Amniotic stem cell (primary cell): ENCODE measurements around the gene COMMD3.
A peak's percentile ranks its signal among the peaks of the same experiment; 100 is the strongest.
"Not testable (repeated sequence)": the region's sequence is repeated elsewhere in the genome, so short reads cannot be mapped to it uniquely, and the experiment has no call there.

Source experiments
- DNase-seq: peaks from one replicate; lab custom pipeline; 2025; lab: John Stamatoyannopoulos, UW

The COMMD3 gene

DNA sequence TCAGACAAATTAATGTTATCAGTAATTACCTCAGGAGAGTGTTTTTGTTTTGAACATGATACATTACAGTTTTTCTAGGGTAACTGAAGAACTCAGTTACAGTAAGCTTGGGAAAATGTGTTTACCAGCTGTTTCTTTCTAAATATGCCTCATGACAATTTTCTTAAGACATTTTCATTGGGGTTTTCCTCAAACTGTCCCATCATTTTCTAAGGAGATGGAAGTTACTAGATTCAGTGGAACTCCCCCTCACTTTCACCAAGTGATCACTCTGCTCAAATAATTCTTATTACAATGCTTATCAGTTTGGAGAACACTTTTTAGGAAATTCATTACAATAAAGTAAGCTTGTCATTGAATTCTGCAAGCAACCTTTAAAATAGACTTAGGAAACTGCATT is 22.7 kb downstream of the COMMD3 start:
- DNase-seq = no peak

GRCh38 chr10:22339761-22340328 is 23.7 kb downstream of the COMMD3 start:
- DNase-seq = no peak

GRCh38 chr10:22340329-22341189 is 24.4 kb downstream of the COMMD3 start:
- peak; percentile 40 for DNase-seq

DNA sequence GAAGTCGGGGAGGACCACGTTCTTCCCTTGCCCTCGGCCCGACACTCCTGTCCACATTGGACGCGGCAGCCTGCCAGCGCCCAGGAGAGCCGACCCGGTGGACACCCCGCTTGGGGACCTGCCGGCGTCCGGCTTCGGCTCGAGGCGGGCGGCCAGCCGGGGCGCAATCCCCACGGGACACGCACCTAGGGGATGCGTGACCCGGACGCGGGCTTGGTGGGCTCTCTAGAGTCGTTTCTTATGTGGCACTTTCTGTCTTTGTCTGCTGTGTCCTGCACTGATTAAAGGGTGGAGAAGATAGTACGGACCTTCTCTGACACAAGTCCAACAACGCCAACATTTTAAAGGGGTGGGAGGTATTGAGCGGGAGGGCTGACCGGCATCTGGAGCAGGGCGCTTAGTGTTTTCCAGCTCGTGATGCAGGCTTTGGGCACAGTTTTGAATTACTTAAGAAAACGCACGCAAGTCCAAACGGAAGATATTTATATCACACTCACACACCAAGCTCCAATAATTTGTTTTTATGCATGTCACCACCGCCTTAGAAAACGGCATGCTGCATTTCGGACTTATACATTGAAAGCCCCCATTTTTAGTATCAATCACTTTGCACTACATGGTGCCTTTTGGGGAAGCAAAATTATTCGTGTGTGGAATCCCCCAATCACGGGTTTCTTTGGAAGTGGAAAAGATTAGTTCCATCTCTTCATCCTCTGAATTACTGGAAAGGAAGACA is 25.2 kb downstream of the COMMD3 start:
- DNase-seq = no peak

DNA sequence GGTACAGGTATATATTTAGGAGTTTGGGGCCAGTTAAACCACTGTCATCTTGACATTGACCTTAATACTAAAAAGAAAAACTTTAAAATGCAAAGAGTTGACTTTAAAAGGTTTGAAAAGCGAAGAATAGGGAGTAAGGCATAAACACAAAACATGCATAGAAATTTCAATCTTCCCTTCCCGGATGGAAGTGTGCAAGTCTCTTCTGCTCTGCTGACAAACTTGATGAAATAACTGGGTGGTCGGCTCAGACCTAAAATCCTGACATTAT is 25.7 kb downstream of the COMMD3 start:
- no peak for DNase-seq

- no peak for DNase-seq
These were observed 26.2 kb downstream of the COMMD3 start for GRCh38 chr10:22342421-22342820.

DNA sequence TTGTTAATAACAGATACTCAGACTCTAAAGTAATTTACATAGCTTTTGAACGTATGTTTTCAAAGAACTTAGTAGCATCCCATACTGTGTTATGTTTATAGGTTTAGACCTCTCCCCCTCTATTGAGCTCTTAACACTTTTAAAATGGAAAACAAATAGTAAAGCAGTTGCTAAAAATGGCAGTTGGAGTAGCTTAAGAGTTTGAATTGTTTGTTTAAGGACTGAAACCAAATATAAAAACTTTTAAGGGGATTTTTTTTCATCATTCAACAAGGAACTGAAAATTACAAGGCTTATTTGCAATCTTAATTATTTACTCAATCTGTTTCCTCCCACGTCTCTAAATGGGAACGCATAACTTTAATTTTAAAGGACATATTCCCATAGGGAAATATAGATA is 27.5 kb downstream of the COMMD3 start:
- no peak for DNase-seq

DNA sequence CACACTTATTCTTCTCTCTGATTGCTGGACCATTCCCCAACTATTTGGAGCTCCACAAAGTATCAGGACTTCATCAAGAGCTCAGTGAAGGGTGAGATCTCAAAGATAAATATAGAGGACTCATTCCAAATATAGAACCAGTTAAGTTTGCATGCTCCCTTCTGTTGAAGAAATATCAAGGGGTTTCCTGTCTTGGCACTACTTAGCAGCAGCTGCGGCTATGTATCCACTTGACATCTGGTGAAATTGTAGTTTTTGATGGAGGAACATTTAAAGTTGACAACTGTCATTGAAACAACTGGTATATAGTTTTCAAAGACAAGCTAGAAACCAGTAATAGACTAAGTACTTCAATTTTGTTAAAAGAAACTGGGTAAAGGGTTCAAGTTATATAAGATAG is 28.1 kb downstream of the COMMD3 start:
- no peak for DNase-seq

GRCh38 chr10:22344781-22345300 is 28.7 kb downstream of the COMMD3 start:
- no peak for DNase-seq

GRCh38 chr10:22345301-22346095 is 29.3 kb downstream of the COMMD3 start, which contains the start of gene SPAG6:
Gene SPAG6, plus strand, starts transcription at chr10:22345496. Its CDS starts 116 bp downstream, at chr10:22345612.
- no peak for DNase-seq

DNA sequence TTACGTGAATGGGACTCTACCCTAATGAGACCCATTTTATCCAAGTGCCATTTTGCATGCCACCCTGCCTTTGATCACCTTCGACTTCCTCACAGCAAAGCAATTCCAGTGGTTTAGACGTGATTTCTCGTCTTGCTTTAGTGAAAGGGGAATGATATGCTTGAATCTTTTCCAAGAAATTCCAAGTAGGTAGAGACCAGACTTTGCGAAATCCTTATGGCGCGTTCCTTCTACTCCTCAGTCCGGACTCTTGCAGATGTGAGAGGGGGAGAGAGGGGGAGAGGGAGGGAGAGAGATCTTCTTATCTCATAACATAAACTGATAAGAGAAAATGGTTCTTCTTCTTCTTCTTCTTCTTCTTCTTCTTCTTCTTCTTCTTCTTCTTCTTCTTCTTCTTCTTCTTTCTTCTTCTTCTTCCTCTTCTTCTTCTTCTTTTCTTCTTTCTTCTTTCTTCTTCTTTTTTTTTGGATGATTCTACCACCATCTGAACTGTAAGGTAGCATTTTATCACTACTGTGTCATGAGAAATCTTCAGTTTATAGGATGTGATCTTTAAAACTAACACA is 30.0 kb downstream of the COMMD3 start:
- DNase-seq = no peak

GRCh38 chr10:22349755-22350154 is 33.6 kb downstream of the COMMD3 start:
- DNase-seq = no peak

GRCh38 chr10:22351131-22351703 is 35.0 kb downstream of the COMMD3 start:
- DNase-seq = no peak

- no peak for DNase-seq
These were observed 40.2 kb downstream of the COMMD3 start for GRCh38 chr10:22356324-22356873.

- not testable (repeated sequence) for DNase-seq
These were observed 41.6 kb downstream of the COMMD3 start for GRCh38 chr10:22357770-22358169.

- DNase-seq = no peak
These were observed 47.1 kb downstream of the COMMD3 start for GRCh38 chr10:22363305-22363704.

- DNase-seq = no peak
These were observed 48.4 kb downstream of the COMMD3 start for GRCh38 chr10:22364407-22365140.

DNA sequence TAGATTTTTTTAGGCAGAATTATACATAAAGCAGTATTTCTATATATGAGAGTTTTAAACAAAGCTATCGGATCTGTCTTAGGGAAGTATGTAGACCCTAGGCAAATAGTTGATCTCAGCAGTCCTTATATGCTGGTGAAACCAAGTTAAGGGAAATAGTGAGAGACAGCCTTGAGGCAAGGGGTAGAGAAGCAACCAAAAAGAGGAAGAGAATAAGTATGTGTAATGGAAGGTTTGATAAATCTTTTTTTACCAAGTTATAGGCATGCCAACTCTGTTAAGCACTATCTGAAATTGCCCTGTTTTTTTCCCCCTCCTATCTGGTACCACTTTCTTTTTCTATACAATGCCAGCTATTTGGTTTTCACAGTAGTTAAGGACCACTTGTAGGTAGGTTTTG is 49.0 kb downstream of the COMMD3 start:
- no peak for DNase-seq

GRCh38 chr10:22365644-22366434 is 49.7 kb downstream of the COMMD3 start:
- no peak for DNase-seq

DNA sequence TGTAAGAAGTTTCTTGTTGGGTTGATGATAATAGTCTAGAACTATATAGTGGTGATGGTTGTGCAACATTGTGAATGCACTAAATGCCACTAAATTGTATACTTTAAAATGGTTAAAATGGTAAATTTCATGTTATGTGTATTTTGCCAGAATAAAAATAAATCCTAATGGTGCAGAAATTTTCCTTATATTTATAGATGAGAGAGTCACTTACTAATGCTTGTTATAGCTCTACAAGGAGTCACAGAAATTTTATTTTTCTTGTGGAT is 50.2 kb downstream of the COMMD3 start:
- DNase-seq = no peak
